Stimulated activated CD8-positive, alpha-beta memory T cell treated with anti-CD3 and anti-CD28 coated beads, Interleukin-2, amount 100 ng/mL, for 1 hour (primary cell): Measurements from ENCODE around the gene IPO13.

ENCODE experiments used
- DNase-seq, 2 donors: peaks; one replicate each; pipeline ENCODE4 v3.0.0-alpha.2; 2020; ENCODE audit warnings: low read depth in 2 of 2

Gene IPO13

GRCh38 chr1:43951021-43951985 lies 4.6 kb downstream of the IPO13 start:
- no peak for DNase-seq

- DNase-seq, result no peak
Observed at GRCh38 chr1:43952731-43953346, 6.1 kb downstream of the IPO13 start.

- no peak for DNase-seq
Observed at GRCh38 chr1:43953361-43953760, 6.6 kb downstream of the IPO13 start.

- no peak for DNase-seq
Observed at GRCh38 chr1:43954036-43954435, 7.3 kb downstream of the IPO13 start.

GRCh38 chr1:43956234-43956633 lies 9.5 kb downstream of the IPO13 start:
- no peak for DNase-seq

- DNase-seq, result no peak
Observed at GRCh38 chr1:43957407-43958040, 10.8 kb downstream of the IPO13 start.

GRCh38 chr1:43958351-43959255 lies 11.9 kb downstream of the IPO13 start:
- DNase-seq, result no peak

GRCh38 chr1:43960798-43961197 lies 14.0 kb downstream of the IPO13 start:
- DNase-seq, result no peak

GRCh38 chr1:43961692-43962091 lies 14.9 kb downstream of the IPO13 start:
- no peak for DNase-seq

GRCh38 chr1:43962324-43962723 lies 15.6 kb downstream of the IPO13 start:
- DNase-seq, result no peak

- no peak for DNase-seq
Observed at GRCh38 chr1:43963006-43963405, 16.3 kb downstream of the IPO13 start.

GRCh38 chr1:43963890-43964289 lies 17.1 kb downstream of the IPO13 start:
- no peak for DNase-seq

- no peak for DNase-seq
Observed at GRCh38 chr1:43965316-43965715, 18.6 kb downstream of the IPO13 start.

- DNase-seq, result no peak
Observed at GRCh38 chr1:43968348-43968948, 21.7 kb downstream of the IPO13 start.

- DNase-seq, result no peak
Observed at GRCh38 chr1:43969416-43969745, 22.6 kb downstream of the IPO13 start.

GRCh38 chr1:43969746-43970466 lies 23.2 kb downstream of the IPO13 start, which contains the start of gene DPH2:
Gene DPH2 (plus strand): TSS chr1:43970010. CDS start chr1:43970176, 166 bp downstream.
- peak; percentile 85 to 89 for DNase-seq

- no peak for DNase-seq
Observed at GRCh38 chr1:43970502-43970901, 23.8 kb downstream of the IPO13 start.

GRCh38 chr1:43970911-43971310 lies 24.2 kb downstream of the IPO13 start:
- DNase-seq, result no peak

GRCh38 chr1:43971336-43971980 lies 24.7 kb downstream of the IPO13 start:
- no peak for DNase-seq

- no peak for DNase-seq
Observed at GRCh38 chr1:43973981-43974442, 27.3 kb downstream of the IPO13 start.
